Measurements from ENCODE around the gene TAS2R20. TPM values are rescaled to one million over a fixed set of nuclear protein-coding genes. Genes with fewer than 3 reads are reported as not detected.

TAS2R20 gene
- total RNA-seq, 1 donor from 2014 or later, result 1.2 TPM

DNA sequence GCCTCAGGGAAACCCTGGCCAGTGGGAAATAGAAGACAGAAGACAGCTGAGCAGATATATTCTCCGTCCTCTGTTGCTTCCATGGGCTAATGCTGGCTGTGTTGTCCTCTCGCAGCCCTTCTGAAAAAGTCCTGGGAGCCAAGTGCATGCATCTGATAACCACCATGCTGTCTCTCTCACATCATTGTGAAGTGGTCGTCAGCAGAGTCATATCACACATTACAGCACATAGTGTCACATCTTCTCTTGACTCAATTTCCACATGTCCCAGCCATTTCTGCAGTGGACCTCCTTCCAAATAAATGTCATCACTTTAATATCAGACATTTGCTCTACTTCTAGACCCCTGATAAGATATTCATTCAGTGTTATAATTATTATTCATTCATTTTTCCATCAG lies 3.8 kb downstream of the TAS2R20 start:
- Histone ChIP-seq H3K9me3 (no peaks in the 10 kb centered on the region), H3K4me3 (no peak overlapping the region), H3K27ac (no peak overlapping the region), H3K36me3 (peaks cover 3% of the 10 kb centered on the region), H3K27me3 (no peaks in the 10 kb centered on the region), H3K4me1 (no peaks in the 10 kb centered on the region)
- DNase-seq (no peak), ATAC-seq (no peak)
- intact Hi-C loops (cut with DNase I), result no loop called here
- TF ChIP-seq, protein P1, sequence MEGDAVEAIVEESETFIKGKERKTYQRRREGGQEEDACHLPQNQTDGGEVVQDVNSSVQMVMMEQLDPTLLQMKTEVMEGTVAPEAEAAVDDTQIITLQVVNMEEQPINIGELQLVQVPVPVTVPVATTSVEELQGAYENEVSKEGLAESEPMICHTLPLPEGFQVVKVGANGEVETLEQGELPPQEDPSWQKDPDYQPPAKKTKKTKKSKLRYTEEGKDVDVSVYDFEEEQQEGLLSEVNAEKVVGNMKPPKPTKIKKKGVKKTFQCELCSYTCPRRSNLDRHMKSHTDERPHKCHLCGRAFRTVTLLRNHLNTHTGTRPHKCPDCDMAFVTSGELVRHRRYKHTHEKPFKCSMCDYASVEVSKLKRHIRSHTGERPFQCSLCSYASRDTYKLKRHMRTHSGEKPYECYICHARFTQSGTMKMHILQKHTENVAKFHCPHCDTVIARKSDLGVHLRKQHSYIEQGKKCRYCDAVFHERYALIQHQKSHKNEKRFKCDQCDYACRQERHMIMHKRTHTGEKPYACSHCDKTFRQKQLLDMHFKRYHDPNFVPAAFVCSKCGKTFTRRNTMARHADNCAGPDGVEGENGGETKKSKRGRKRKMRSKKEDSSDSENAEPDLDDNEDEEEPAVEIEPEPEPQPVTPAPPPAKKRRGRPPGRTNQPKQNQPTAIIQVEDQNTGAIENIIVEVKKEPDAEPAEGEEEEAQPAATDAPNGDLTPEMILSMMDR (IDR thresholded peaks at IDR 0.05), result no peak

DNA sequence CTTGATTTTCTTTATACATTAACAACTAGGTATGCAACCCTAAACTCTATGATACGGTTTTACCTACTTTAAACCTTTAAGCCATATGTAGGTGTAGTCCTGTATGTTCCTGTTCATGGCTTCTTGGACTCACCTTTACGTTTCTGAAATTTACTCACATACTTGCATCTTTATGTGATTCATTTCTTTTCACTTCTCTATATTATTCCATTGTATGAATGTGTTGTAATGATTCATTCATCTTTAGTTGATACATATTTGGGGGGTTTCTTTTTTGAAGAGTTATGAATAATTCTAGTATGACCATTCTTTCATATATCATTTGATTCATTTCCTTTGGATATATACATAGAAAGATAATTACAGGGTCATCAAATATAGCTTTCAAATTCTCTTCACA lies 9.0 kb downstream of the TAS2R20 start:
- Histone ChIP-seq H3K27me3 (no peaks in the 10 kb centered on the region), H3K9me3 (no peaks in the 10 kb centered on the region), H3K4me1 (no peaks in the 10 kb centered on the region), H3K27ac (no peak overlapping the region), H3K4me3 (no peak overlapping the region), H3K36me3 (no peaks in the 10 kb centered on the region)
- TF ChIP-seq, protein P1 (IDR thresholded peaks at IDR 0.05), result no peak
- DNase-seq (no peak), ATAC-seq (no peak)
- intact Hi-C loops (cut with DNase I), result no loop called here

DNA sequence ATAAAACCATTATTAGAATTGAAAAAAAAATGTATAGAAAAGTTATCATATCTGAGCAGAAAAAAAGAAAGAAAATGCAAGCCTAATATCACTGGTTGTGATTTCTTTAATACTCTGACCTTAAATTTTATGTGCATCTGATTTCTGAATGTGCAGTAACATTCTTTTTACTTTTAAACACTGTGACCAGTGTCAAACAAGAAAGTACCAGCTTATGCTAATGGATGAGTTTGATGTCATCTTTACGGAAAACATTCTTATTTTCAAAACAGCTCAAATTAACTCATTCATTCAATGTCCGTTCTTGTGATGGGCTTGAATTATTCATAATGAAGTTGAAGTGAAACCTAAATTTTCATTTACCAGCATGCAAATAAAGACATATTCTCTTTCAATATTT lies 11.3 kb downstream of the TAS2R20 start, which contains the start of gene TAS2R50:
Gene TAS2R50, minus strand, starts transcription at position 101 of the 400 bp plus-strand sequence. Its CDS starts 52 bp downstream, at position 49.
- Histone ChIP-seq H3K4me1 (no peaks in the 10 kb centered on the region), H3K27me3 (no peaks in the 10 kb centered on the region), H3K4me3 (no peak within 1 kb of the TSS), H3K9me3 (no peaks in the 10 kb centered on the region), H3K27ac (no peak within 1 kb of the TSS), H3K36me3 (no peaks in the 10 kb centered on the region)
- intact Hi-C loops (cut with DNase I), result no loop called here
- ATAC-seq, result no peak
- TF ChIP-seq, protein P1 (IDR thresholded peaks at IDR 0.05), result no peak
- no peak for DNase-seq

DNA sequence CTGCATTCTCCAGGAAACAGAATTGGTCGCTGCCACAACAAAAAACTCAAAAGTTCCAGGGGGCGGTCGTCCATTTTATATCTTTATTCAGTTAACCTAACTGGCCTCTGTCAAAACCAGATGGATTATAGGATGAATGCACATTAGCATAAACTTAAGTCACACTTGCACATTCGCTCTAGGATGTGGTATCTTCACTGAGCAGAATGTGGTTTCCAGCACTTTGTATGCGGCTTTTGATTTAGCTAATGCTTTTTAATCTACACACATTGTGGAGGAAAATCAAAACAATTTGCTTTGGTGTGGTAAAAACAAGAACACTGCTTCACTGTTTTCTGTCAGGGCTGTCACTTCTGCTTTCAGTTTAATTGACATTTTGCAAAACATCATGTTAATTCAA lies 15.9 kb downstream of the TAS2R20 start:
- H3K4me3 ChIP-seq, result no peak overlapping the region
- DNase-seq, result no peak
- H3K27ac ChIP-seq, result no peak overlapping the region
- no peaks in the 10 kb centered on the region for H3K36me3 ChIP-seq
- TF ChIP-seq, protein P1 (IDR thresholded peaks at IDR 0.05), result no peak
- no peaks in the 10 kb centered on the region for H3K9me3 ChIP-seq
- intact Hi-C loops (cut with DNase I), result no loop called here
- ATAC-seq, result no peak
- no peaks in the 10 kb centered on the region for H3K4me1 ChIP-seq
- H3K27me3 ChIP-seq, result no peaks in the 10 kb centered on the region

DNA sequence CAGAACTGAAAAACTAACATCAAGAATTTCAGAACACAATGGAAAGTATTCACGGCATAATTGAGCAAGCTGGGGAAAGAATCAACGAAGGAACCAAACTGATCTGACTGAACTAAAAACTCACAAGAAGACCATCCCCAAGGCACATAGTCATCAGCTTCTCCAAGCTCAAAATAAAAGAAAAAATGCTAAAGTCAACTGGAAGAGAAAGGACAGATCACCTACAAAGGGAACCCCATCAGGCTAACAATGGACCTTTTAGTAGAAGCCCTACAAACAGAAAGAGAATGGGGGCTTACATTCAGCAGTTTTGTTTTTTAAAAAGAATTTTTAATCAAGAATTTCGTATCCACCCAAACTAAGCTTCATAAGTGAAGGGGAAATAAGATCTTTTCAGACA lies 23.1 kb downstream of the TAS2R20 start:
- no peaks in the 10 kb centered on the region for H3K36me3 ChIP-seq
- ATAC-seq (no peak), DNase-seq (no peak)
- H3K27me3 ChIP-seq, result no peaks in the 10 kb centered on the region
- intact Hi-C loops (cut with DNase I), result no loop called here
- no peak overlapping the region for H3K27ac ChIP-seq
- no peaks in the 10 kb centered on the region for H3K9me3 ChIP-seq
- H3K4me3 ChIP-seq, result no peak overlapping the region
- TF ChIP-seq, protein P1 (IDR thresholded peaks at IDR 0.05), result no peak
- H3K4me1 ChIP-seq, result no peaks in the 10 kb centered on the region

All from upper lobe of right lung (tissue), 1 donor.